HG03439 (cell line): ENCODE data around the gene NIPAL4.
A peak's percentile ranks its signal among the peaks of the same experiment; 100 is the strongest.

Source experiments
- ATAC-seq: cut with Tn5 transposase; IDR thresholded peaks from one replicate; pipeline ENCODE4 v1.9.1; 2021; ENCODE audit warnings: mild to moderate bottlenecking, moderate library complexity; ENCODE audit not compliant: unreplicated experiment

The NIPAL4 gene

GRCh38 chr5:157460921-157461792, 1.1 kb downstream of the NIPAL4 start:
- no peak for ATAC-seq

GRCh38 chr5:157463081-157463480, 3.1 kb downstream of the NIPAL4 start:
- no peak for ATAC-seq

- ATAC-seq, result peak; percentile 1
These were observed 3.9 kb downstream of the NIPAL4 start for GRCh38 chr5:157463621-157464518.

- ATAC-seq, result peak; percentile 92
These were observed 4.6 kb downstream of the NIPAL4 start for GRCh38 chr5:157464519-157465171.

- no peak for ATAC-seq
These were observed 8.4 kb downstream of the NIPAL4 start for GRCh38 chr5:157468293-157468965.

GRCh38 chr5:157469073-157469472, 9.1 kb downstream of the NIPAL4 start:
- no peak for ATAC-seq

GRCh38 chr5:157469687-157470086, 9.7 kb downstream of the NIPAL4 start:
- no peak for ATAC-seq

GRCh38 chr5:157470631-157471030, 10.6 kb downstream of the NIPAL4 start:
- no peak for ATAC-seq

GRCh38 chr5:157471709-157472108, 11.7 kb downstream of the NIPAL4 start:
- ATAC-seq, result no peak

- no peak for ATAC-seq
These were observed 13.6 kb downstream of the NIPAL4 start for GRCh38 chr5:157473383-157474320.

- no peak for ATAC-seq
These were observed 15.4 kb downstream of the NIPAL4 start for GRCh38 chr5:157475432-157475831.

GRCh38 chr5:157476702-157477408, 16.8 kb downstream of the NIPAL4 start:
- ATAC-seq, result no peak

- no peak for ATAC-seq
These were observed 17.9 kb downstream of the NIPAL4 start for GRCh38 chr5:157477814-157478494.

GRCh38 chr5:157478726-157479125, 18.7 kb downstream of the NIPAL4 start:
- ATAC-seq, result no peak

- ATAC-seq, result no peak
These were observed 19.2 kb downstream of the NIPAL4 start for GRCh38 chr5:157479166-157479565.

- no peak for ATAC-seq
These were observed 19.8 kb downstream of the NIPAL4 start for GRCh38 chr5:157479612-157480510.

GRCh38 chr5:157481265-157481664, 21.3 kb downstream of the NIPAL4 start:
- ATAC-seq, result no peak
